HG03159 (cell line): ENCODE data around the gene RERE.

Experiments
- ATAC-seq: cut with Tn5 transposase; IDR thresholded peaks from one replicate; pipeline ENCODE4 v1.9.1; 2021; ENCODE audit warnings: mild to moderate bottlenecking, moderate library complexity; ENCODE audit not compliant: unreplicated experiment

The RERE gene

DNA sequence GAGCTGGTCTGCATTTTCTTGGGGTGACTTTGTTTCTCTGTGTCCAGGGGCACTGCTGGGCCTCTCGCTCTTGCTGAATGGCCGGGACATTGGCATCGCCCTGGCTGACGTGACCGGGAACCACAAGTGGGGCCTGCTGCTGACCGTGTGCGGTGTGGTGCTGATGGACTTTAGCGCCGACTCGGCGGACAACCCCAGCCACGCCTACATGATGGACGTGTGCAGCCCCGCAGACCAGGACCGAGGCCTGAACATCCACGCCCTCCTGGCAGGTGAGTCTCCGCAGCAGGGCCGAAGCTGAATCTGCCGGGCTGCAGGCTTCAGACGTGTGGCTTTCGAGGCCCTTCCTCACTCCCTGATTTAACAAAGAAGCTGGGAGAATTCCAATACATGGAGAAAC is 491.7 kb downstream of the RERE start:
- no peak for ATAC-seq

GRCh38 chr1:8324176-8324810 is 493.1 kb downstream of the RERE start:
- ATAC-seq, result no peak

- no peak for ATAC-seq
Measured at GRCh38 chr1:8323706-8324105, 493.7 kb downstream of the RERE start.

- no peak for ATAC-seq
Measured at GRCh38 chr1:8321612-8322011, 495.8 kb downstream of the RERE start.

DNA sequence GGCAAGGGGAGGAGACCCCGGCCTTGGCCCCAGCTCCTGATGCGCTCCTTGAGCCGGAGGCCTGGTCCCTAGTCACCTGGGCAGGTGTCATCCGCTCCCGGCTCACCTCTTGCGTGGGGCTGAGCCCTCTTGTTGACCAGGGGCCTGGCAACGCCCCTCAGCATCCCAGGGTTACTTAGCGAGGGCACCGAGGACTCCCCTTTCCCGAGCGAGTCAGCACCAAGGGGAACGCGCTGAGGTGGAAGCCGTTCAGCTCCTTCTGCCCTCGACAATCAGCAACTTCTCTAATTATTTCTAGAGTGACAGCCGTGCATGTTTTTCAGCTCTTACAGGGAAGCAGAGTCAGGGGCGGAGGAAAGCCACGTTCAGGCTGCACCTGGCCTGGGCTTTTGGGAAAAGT is 499.0 kb downstream of the RERE start:
- no peak for ATAC-seq

DNA sequence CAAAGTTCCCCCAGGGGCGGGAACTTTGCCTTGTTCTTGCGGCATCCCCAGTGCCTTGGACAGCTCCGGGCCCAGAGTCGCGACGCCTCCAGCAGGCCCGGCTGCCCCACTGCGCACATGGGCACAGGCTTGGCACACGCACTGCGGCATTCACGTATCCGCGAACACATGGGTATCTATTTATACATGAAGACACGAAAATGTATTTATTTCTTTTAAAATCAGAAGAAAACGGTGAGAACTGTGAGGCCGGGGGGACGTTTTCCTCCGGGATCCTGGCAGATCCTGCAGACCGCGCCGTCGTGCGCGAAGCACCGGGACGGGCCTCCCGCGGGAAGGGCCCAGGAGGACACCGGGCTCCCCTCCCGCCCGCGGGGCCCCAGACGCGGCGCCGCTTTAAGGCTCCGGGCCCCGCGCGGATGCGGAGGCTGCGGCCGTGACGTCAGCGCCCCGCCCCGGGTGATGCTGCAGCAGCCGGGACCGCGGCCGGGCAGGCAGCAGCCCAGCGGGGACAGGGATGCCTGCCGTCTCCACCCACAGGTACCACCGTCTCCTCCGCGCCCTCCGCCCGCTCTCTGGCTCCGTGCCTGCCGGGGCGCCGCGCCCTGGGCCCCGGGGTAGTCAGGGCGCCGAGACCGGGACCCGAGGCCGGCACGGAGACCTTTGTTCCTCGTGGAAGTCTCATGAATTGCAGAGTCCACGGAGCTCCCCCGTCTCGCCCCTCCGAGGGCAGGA is 499.6 kb downstream of the RERE start, which contains the start of gene SLC45A1:
TSS of gene SLC45A1 (plus strand) at position 468 of the 735 bp plus-strand sequence. CDS start 6,216 bp downstream, outside the sequence.
- ATAC-seq, result no peak

GRCh38 chr1:8315573-8316475 is 501.6 kb downstream of the RERE start:
- ATAC-seq, result no peak

GRCh38 chr1:8314346-8315280 is 502.8 kb downstream of the RERE start:
- ATAC-seq, result no peak

DNA sequence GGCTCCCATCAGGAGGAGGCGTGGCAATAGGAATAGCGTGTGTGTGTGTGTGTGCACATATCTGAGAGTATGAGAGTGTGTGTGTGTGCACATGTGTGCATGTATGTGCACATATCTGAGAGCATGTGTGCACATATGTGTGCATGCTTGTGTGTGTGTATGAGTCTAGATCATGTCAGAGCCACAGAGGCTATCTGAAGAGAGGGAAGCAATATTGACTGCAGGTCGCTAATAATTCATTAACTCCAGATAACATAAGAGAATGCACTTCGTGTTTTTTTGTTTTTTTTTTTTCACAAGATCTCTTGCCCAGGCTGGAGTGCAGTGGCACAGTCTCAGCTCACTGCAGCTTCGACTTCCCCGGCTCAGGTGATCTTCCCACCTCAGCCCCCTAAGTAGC is 504.2 kb downstream of the RERE start:
- no peak for ATAC-seq

DNA sequence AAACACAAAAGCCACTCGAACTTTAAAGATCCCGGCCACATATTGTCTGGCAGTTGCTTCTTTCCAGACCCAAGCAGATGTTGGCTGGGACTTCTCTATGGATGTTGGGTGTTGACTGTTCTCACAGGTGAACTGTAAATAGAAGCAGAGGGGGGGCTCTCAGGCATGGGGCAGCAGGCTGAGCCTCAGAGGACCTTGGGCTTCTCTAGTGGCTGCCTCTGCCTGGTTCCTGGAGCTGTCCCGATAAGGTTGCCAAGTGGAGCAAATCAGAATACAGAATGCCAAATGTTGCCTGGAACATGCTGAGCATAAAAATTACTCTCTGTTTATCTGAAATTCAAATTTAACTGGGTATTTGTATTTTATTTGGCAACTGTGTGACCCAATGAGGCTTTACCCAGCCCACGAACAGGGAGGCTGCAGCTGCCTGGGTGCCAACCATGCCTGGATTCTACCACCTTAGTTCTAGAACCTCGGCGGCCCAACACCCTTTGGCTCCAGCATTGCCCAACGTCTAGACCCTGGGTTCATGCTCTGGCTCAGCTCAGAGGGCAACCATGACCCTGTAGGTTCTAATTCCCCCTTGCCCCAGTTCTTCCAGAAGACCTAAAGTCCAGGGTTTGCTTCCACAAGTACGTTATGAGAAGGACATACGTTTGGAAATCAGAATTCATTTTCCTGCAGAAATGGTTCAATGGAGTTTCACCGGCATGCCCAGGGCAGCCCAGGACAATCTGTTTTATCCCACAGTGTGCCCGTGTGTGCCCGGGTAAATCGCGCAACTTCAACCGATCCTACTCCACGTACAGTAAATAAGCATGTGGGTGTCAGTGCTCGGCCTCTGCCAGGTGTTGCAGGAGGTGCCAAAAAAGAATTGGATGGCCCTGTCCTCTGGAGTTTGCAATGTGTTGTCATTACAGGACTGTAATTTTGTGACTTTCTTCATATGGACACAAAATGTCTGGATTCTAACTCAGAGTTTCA is 504.9 kb downstream of the RERE start:
- no peak for ATAC-seq

GRCh38 chr1:8311068-8311718 is 506.2 kb downstream of the RERE start:
- no peak for ATAC-seq

GRCh38 chr1:8307628-8308027 is 509.8 kb downstream of the RERE start:
- no peak for ATAC-seq

DNA sequence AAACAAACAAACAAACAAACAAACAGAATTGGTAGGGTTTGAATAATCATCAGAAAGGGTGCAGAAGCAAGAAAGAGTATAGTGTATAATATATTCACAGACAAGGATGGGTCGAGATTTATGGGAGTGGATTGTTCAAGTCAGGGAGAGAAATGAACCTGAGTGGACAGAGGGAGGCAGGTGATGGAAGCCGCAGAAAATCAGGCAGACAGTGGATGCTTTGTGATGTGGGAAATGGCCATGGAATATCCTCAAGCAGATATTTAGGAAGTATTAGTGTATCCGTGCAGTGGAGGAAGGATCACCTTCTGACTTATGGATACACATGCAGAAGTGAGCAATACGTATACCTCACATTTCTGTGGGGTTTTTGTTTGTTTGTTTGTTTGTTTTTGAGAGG is 513.6 kb downstream of the RERE start:
- no peak for ATAC-seq

DNA sequence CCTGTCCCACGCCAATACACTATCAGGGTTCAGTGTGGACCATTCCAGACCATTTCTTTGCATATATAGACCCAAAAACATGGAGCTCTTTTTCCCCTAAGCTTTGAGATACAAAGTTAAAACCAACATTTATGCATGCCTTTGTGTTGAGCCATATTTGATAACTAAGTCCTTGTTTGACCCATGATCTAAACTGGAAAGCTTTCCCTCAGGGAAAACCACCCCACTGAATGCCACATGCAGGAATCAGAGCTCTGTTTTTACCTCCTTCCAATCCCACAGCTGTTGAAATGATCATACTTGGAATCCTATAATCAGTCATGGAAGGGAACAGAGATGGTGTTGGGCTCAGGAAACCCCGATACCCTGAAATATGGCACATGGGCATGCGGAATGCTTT is 514.3 kb downstream of the RERE start:
- no peak for ATAC-seq
